Gastroesophageal sphincter (tissue), 3 donors: Measurements from ENCODE around the gene RFTN1.

ENCODE experiments used
- EP300 ChIP-seq: sonication (generic); formaldehyde crosslinking; IDR thresholded peaks from one replicate; pipeline ENCODE4 v1.6.1; 2017; ENCODE audit warnings: antibody characterized with exemption, mild to moderate bottlenecking
- TF ChIP-seq, protein P1 (sequence below), 4 experiments: fragments of 200-600 bp in 2 of 4; fragments of 450-650 bp in 2 of 4; sonication (generic) in 1 of 4; IDR thresholded peaks; one replicate each; pipeline ENCODE4 v1.5.1; 2017 to 2019; ENCODE audit warnings: antibody characterized with exemption in 4 of 4, mild to moderate bottlenecking in 2 of 4, moderate library complexity in 2 of 4

DNA sequence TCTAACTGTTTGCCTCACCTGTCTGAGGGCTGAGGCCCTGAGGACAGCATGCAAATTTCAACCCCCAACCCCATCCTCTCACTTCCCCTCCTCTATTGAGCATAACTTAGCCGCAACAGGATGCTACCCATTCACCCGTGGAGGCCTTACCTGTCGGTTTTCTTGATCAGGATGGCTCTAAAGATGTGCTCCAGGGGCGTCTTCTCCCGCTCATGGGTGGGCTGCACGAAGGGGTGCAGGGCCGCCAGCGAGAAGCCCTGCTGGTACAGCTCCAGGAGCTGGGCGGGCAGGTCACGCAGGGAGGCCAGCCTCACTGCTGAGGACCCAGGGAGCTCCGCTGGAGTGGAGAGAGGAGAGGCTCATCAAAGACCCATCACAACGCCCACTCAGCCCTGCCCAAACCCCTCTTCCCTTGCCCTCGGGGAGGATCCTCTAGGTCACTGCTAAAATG lies 79.8 kb downstream of the RFTN1 start:
- TF ChIP-seq, protein P1, sequence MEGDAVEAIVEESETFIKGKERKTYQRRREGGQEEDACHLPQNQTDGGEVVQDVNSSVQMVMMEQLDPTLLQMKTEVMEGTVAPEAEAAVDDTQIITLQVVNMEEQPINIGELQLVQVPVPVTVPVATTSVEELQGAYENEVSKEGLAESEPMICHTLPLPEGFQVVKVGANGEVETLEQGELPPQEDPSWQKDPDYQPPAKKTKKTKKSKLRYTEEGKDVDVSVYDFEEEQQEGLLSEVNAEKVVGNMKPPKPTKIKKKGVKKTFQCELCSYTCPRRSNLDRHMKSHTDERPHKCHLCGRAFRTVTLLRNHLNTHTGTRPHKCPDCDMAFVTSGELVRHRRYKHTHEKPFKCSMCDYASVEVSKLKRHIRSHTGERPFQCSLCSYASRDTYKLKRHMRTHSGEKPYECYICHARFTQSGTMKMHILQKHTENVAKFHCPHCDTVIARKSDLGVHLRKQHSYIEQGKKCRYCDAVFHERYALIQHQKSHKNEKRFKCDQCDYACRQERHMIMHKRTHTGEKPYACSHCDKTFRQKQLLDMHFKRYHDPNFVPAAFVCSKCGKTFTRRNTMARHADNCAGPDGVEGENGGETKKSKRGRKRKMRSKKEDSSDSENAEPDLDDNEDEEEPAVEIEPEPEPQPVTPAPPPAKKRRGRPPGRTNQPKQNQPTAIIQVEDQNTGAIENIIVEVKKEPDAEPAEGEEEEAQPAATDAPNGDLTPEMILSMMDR (IDR thresholded peaks at IDR 0.05): no peak
- TF ChIP-seq EP300: no peak
